ENCODE measurements around the gene CAP2. TPM values are rescaled to one million over a fixed set of nuclear protein-coding genes. Genes with fewer than 3 reads are reported as not detected.

The CAP2 gene
- total RNA-seq, 1 donor from 2014 or later: not detected

GRCh38 chr6:17591287-17591686 lies 197.9 kb downstream of the CAP2 start:
- Mint-ChIP-seq H3K4me3 (ENCODE audit: low read depth) (no peak overlapping the region), H3K27ac (no peak overlapping the region), H3K27me3 (ENCODE audit: low read depth) (peaks cover 3% of the 10 kb centered on the region), H3K36me3 (ENCODE audit: low read depth) (no peaks in the 10 kb centered on the region), H3K4me1 (ENCODE audit: low read depth) (peaks cover 4% of the 10 kb centered on the region), H3K9me3 (no peaks in the 10 kb centered on the region)
- intact Hi-C loops (cut with micrococcal nuclease): no loop called here
- no peak for DNase-seq (ENCODE audit: low spot score)

- peaks cover 3% of the 10 kb centered on the region for H3K27me3 Mint-ChIP-seq (ENCODE audit: low read depth)
- peaks cover 4% of the 10 kb centered on the region for H3K4me1 Mint-ChIP-seq (ENCODE audit: low read depth)
- intact Hi-C loops (cut with micrococcal nuclease): no loop called here
- H3K4me3 Mint-ChIP-seq (ENCODE audit: low read depth): no peak overlapping the region
- H3K36me3 Mint-ChIP-seq (ENCODE audit: low read depth): no peaks in the 10 kb centered on the region
- no peaks in the 10 kb centered on the region for H3K9me3 Mint-ChIP-seq
- no peak for DNase-seq (ENCODE audit: low spot score)
- H3K27ac Mint-ChIP-seq: no peak overlapping the region
These were observed 199.9 kb downstream of the CAP2 start for GRCh38 chr6:17593246-17593645.

DNA sequence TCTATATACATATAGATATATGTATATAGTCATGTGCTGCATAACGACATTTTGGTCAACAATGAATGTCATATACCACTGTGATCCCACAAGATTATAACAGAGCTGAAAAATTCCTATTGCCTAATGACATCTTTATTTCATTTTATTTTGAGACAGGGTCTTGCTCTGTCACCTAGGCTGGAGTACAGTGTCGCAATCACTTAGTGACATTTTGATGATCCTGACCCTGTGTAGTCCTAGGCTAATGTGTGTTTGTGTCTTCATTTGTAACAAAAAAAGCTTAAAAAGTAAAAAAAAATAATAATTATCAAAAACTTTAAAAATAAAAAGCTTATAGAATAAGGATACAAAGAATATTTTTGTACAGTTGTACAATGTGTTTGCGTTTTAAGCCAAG lies 202.7 kb downstream of the CAP2 start:
- Mint-ChIP-seq H3K27me3 (ENCODE audit: low read depth) (peaks cover 3% of the 10 kb centered on the region), H3K9me3 (no peaks in the 10 kb centered on the region), H3K4me1 (ENCODE audit: low read depth) (peaks cover 6% of the 10 kb centered on the region), H3K4me3 (ENCODE audit: low read depth) (no peak overlapping the region), H3K27ac (no peak overlapping the region), H3K36me3 (ENCODE audit: low read depth) (no peaks in the 10 kb centered on the region)
- no peak for DNase-seq (ENCODE audit: low spot score)
- intact Hi-C loops (cut with micrococcal nuclease): no loop called here

- peak within 1 kb of the TSS; percentile 89 for H3K4me3 Mint-ChIP-seq (ENCODE audit: low read depth)
- H3K4me1 Mint-ChIP-seq (ENCODE audit: low read depth): peaks cover 24% of the 10 kb centered on the region
- peak; percentile 92 for DNase-seq (ENCODE audit: low spot score)
- no peaks in the 10 kb centered on the region for H3K9me3 Mint-ChIP-seq
- H3K36me3 Mint-ChIP-seq (ENCODE audit: low read depth): peaks cover 9% of the 10 kb centered on the region
- H3K27me3 Mint-ChIP-seq (ENCODE audit: low read depth): no peaks in the 10 kb centered on the region
- intact Hi-C loops (cut with micrococcal nuclease): loop anchor here (1.0 to 5.0 kb wide), 2 partner anchors 106 to 557 kb away; partner anchors contain the start of genes KDM1B, NUP153 and TPMT
- peak within 1 kb of the TSS; percentile 86 for H3K27ac Mint-ChIP-seq
These were observed 206.6 kb downstream of the CAP2 start, which contains the start of gene FAM8A1 for GRCh38 chr6:17599877-17600526. Gene FAM8A1, plus strand, starts transcription at chr6:17600302. Its CDS starts 108 bp downstream, at chr6:17600410.

- H3K9me3 Mint-ChIP-seq: no peaks in the 10 kb centered on the region
- no peaks in the 10 kb centered on the region for H3K27me3 Mint-ChIP-seq (ENCODE audit: low read depth)
- H3K4me3 Mint-ChIP-seq (ENCODE audit: low read depth): peak overlapping the region; percentile 89
- peak overlapping the region; percentile 86 for H3K27ac Mint-ChIP-seq
- H3K36me3 Mint-ChIP-seq (ENCODE audit: low read depth): peaks cover 9% of the 10 kb centered on the region
- DNase-seq (ENCODE audit: low spot score): peak; percentile 38
- intact Hi-C loops (cut with micrococcal nuclease): loop anchor here (1.0 to 5.0 kb wide), 2 partner anchors 106 to 557 kb away; partner anchors contain the start of genes KDM1B, NUP153 and TPMT
- H3K4me1 Mint-ChIP-seq (ENCODE audit: low read depth): peaks cover 24% of the 10 kb centered on the region
These were observed 207.4 kb downstream of the CAP2 start for GRCh38 chr6:17600527-17601385.

DNA sequence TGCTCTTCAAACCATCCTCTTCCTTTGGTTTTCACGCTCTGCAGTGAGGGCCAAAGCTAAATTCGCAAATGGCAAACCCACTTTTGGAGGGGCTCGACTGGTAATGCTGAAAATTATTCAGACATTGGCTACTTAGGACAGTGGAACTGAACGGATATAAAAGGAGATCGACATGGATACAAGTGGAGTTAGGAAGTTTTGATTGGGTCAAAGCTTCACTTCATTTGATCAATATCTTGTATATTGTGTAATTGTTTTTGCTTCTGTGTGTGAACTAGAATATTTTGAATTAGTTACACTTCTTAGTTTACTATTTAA lies 207.9 kb downstream of the CAP2 start:
- H3K36me3 Mint-ChIP-seq (ENCODE audit: low read depth): peaks cover 11% of the 10 kb centered on the region
- peak overlapping the region; percentile 86 for H3K27ac Mint-ChIP-seq
- H3K4me3 Mint-ChIP-seq (ENCODE audit: low read depth): peak overlapping the region; percentile 89
- peaks cover 24% of the 10 kb centered on the region for H3K4me1 Mint-ChIP-seq (ENCODE audit: low read depth)
- intact Hi-C loops (cut with micrococcal nuclease): loop anchor here (5.0 kb wide), 1 partner anchor 556 kb away; the partner anchor contains the start of genes KDM1B and TPMT
- H3K9me3 Mint-ChIP-seq: no peaks in the 10 kb centered on the region
- DNase-seq (ENCODE audit: low spot score): no peak
- H3K27me3 Mint-ChIP-seq (ENCODE audit: low read depth): no peaks in the 10 kb centered on the region

GRCh38 chr6:17602888-17603287 lies 209.5 kb downstream of the CAP2 start:
- peaks cover 24% of the 10 kb centered on the region for H3K4me1 Mint-ChIP-seq (ENCODE audit: low read depth)
- H3K27ac Mint-ChIP-seq: no peak overlapping the region
- DNase-seq (ENCODE audit: low spot score): no peak
- peaks cover 15% of the 10 kb centered on the region for H3K36me3 Mint-ChIP-seq (ENCODE audit: low read depth)
- H3K9me3 Mint-ChIP-seq: no peaks in the 10 kb centered on the region
- intact Hi-C loops (cut with micrococcal nuclease): loop anchor here (5.0 kb wide), 1 partner anchor 554 kb away; the partner anchor contains the start of genes KDM1B and TPMT
- no peaks in the 10 kb centered on the region for H3K27me3 Mint-ChIP-seq (ENCODE audit: low read depth)
- no peak overlapping the region for H3K4me3 Mint-ChIP-seq (ENCODE audit: low read depth)

DNA sequence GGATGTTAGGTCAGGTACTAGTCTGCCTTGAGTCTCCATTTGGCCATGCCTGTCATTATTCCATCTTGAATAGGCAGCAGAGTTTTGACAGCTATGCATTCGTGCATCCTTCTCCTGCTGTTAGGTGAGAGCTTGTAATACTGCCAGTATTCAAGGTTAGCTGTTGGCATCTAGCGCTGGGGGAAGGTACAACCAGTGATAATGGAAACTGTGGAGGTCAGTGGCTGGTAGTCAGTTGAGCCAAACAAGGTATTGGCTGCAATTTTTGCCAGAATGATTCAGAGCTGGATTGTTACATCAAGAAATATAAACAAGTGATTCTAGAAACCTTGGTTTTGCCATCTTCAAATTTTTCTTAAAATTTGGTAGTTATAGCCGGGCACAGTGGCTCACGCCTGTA lies 213.2 kb downstream of the CAP2 start:
- no peak for DNase-seq (ENCODE audit: low spot score)
- H3K4me3 Mint-ChIP-seq (ENCODE audit: low read depth): no peak overlapping the region
- no peaks in the 10 kb centered on the region for H3K9me3 Mint-ChIP-seq
- H3K27ac Mint-ChIP-seq: no peak overlapping the region
- peaks cover 15% of the 10 kb centered on the region for H3K36me3 Mint-ChIP-seq (ENCODE audit: low read depth)
- no peaks in the 10 kb centered on the region for H3K27me3 Mint-ChIP-seq (ENCODE audit: low read depth)
- peaks cover 14% of the 10 kb centered on the region for H3K4me1 Mint-ChIP-seq (ENCODE audit: low read depth)
- intact Hi-C loops (cut with micrococcal nuclease): no loop called here

Other genes starting within 250 kb of the CAP2 start
- gene RBM24, start 112.2 kb upstream of the CAP2 start, total RNA-seq: not detected in 2 replicates
- gene FAM8A1, start 206.7 kb downstream of the CAP2 start, total RNA-seq: 4.8 and 4.9 TPM in 2 replicates